Fibroblast of lung (primary cell): ENCODE results near the gene SPATA21. TPM values are rescaled to one million over a fixed set of nuclear protein-coding genes. Genes with fewer than 3 reads are reported as not detected.

ENCODE experiments used
- DNase-seq, 2 donors: peaks; one replicate each; pipeline versions ENCODE4 v3.0.0 to v3.0.0-alpha.2; 2010; ENCODE audit warnings: low read depth in 2 of 2
- H2AFZ ChIP-seq: 2 replicates; pipeline ENCODE4 v1.5.1; 2012; ENCODE audit warnings: low read length, control low read depth, inconsistent platforms
- H3K27ac ChIP-seq: 2 replicates; pipeline ENCODE4 v1.5.1; 2011; ENCODE audit warnings: low read length, control low read depth; ENCODE audit not compliant: insufficient read depth
- H3K27me3 ChIP-seq: 2 replicates; pipeline ENCODE4 v1.5.1; 2011; ENCODE audit warnings: mild to moderate bottlenecking, low read length; ENCODE audit not compliant: control insufficient read depth, insufficient read depth
- H3K36me3 ChIP-seq: 2 replicates; pipeline ENCODE4 v1.5.1; 2011; ENCODE audit warnings: low read length; ENCODE audit not compliant: control insufficient read depth, insufficient read depth
- H3K4me1 ChIP-seq: 2 replicates; pipeline ENCODE4 v1.5.1; 2011; ENCODE audit warnings: low read length; ENCODE audit not compliant: control insufficient read depth, insufficient read depth; ENCODE audit errors: extremely low read depth
- H3K4me2 ChIP-seq: 2 replicates; pipeline ENCODE4 v1.5.1; 2011; ENCODE audit warnings: low read length, control low read depth; ENCODE audit not compliant: insufficient read depth; ENCODE audit errors: extremely low read depth
- H3K4me3 ChIP-seq, 4 experiments: fragments of 200-600 bp in 1 of 4; sonication (generic) in 1 of 4; replicated peaks in 1 of 4; 2 replicates each; pipeline ENCODE4 v1.5.1; 2011 to 2016; ENCODE audit warnings: low read length in 4 of 4, low read depth in 3 of 4, mild to moderate bottlenecking in 3 of 4, control low read depth in 2 of 4, inconsistent platforms in 1 of 4, mixed read lengths in 1 of 4; ENCODE audit not compliant: insufficient read depth in 1 of 4; ENCODE audit errors: control extremely low read depth in 1 of 4
- H3K79me2 ChIP-seq: 2 replicates; pipeline ENCODE4 v1.5.1; 2012; ENCODE audit warnings: mild to moderate bottlenecking, low read length, inconsistent platforms; ENCODE audit not compliant: control insufficient read depth, insufficient read depth
- H3K9ac ChIP-seq: 2 replicates; pipeline ENCODE4 v1.5.1; 2011; ENCODE audit warnings: mild to moderate bottlenecking, low read length, control low read depth; ENCODE audit not compliant: insufficient read depth
- H3K9me3 ChIP-seq: 2 replicates; pipeline ENCODE4 v1.5.1; 2012; ENCODE audit warnings: low read depth, low read length; ENCODE audit not compliant: control insufficient read depth, insufficient read depth
- H4K20me1 ChIP-seq: 2 replicates; pipeline ENCODE4 v1.5.1; 2011; ENCODE audit warnings: low read length; ENCODE audit not compliant: control insufficient read depth, insufficient read depth; ENCODE audit errors: extremely low read depth
- CTCF ChIP-seq, 2 donors: IDR thresholded peaks in 1 of 2; conservative IDR thresholded peaks in 1 of 2; 1 replicate in 1 of 2; 2 replicates in 1 of 2; pipeline ENCODE4 v1.5.1; 2011 to 2012; ENCODE audit warnings: low read length in 2 of 2, control low read depth in 1 of 2, inconsistent platforms in 1 of 2, low read depth in 1 of 2, mild to moderate bottlenecking in 1 of 2
- EZH2 ChIP-seq: IDR thresholded peaks from 2 replicates; pipeline ENCODE4 v1.5.1; 2012; ENCODE audit warnings: low read length, control low read depth, mild to moderate bottlenecking; ENCODE audit errors: missing control alignments
- polyA plus RNA-seq, 2 donors: library from polyadenylated mRNA; depleted of rRNA in 1 of 2; stranded (reverse) in 1 of 2; unstranded in 1 of 2; fragments of >200 nt; gene quantifications; 2 replicates each; pipeline ENCODE4 v1.2.1, GENCODE V29; 2011 to 2012; ENCODE audit warnings: missing spikeins in 1 of 2
- total RNA-seq: library from RNA; depleted of rRNA; stranded (reverse); fragments of >200 nt; gene quantifications from 2 replicates; pipeline ENCODE4 v1.2.1, GENCODE V29; 2014

Gene SPATA21
- total and polyA plus RNA-seq, 2 donors (not counting 1 experiment from before 2014, with no cell fraction given), result not detected

- Histone ChIP-seq H3K4me1 (peaks cover 10% of the 10 kb centered on the region), H3K9me3 (no peaks in the 10 kb centered on the region), H2AFZ (no peak overlapping the region), H3K79me2 (peaks cover 55% of the 10 kb centered on the region), H3K4me3 (peak overlapping the region; percentile 84 to 95 (median 89)), H3K27ac (peak overlapping the region; percentile 65), H3K36me3 (no peaks in the 10 kb centered on the region), H4K20me1 (peaks cover 3% of the 10 kb centered on the region), H3K9ac (peak overlapping the region; percentile 95), H3K4me2 (peak overlapping the region; percentile 90), H3K27me3 (no peaks in the 10 kb centered on the region)
- DNase-seq, result peak; percentile 31 to 47
- TF ChIP-seq EZH2 (no peak), CTCF (conservative IDR thresholded peaks at IDR 0.05 in 1 of 2, IDR thresholded peaks at IDR 0.05 in 1 of 2; ENCODE audit: low read depth in 1 of 2, low read length in 2 of 2) (no peak)
Observed at GRCh38 chr1:16351456-16351993, 85.7 kb downstream of the SPATA21 start.

- TF ChIP-seq CTCF (conservative IDR thresholded peaks at IDR 0.05 in 1 of 2, IDR thresholded peaks at IDR 0.05 in 1 of 2; ENCODE audit: low read depth in 1 of 2, low read length in 2 of 2) (no peak), EZH2 (no peak)
- no peak for DNase-seq
- no peak overlapping the region for H3K27ac ChIP-seq
- peaks cover 67% of the 10 kb centered on the region for H3K79me2 ChIP-seq
- peaks cover 10% of the 10 kb centered on the region for H3K4me1 ChIP-seq
- H3K9me3 ChIP-seq, result no peaks in the 10 kb centered on the region
- peak overlapping the region in 2 of 4 experiments; percentile 19 to 84 for H3K4me3 ChIP-seq
- H3K36me3 ChIP-seq, result no peaks in the 10 kb centered on the region
- no peak overlapping the region for H3K9ac ChIP-seq
- H3K4me2 ChIP-seq, result peak overlapping the region; percentile 40
- H4K20me1 ChIP-seq, result peaks cover 3% of the 10 kb centered on the region
- H3K27me3 ChIP-seq, result no peaks in the 10 kb centered on the region
- no peak overlapping the region for H2AFZ ChIP-seq
Observed at GRCh38 chr1:16349847-16350406, 87.3 kb downstream of the SPATA21 start.

Other genes starting within 250 kb of the SPATA21 start
- gene ARHGEF19, start 224.8 kb downstream of the SPATA21 start, total RNA-seq, result 3.3 and 3.6 TPM in 2 replicates
- 2.5 and 3.3 TPM in 2 replicates for gene ARHGEF19, start 224.8 kb downstream of the SPATA21 start, polyA plus RNA-seq
- gene CPLANE2, start 200.2 kb downstream of the SPATA21 start, total RNA-seq, result 12.1 and 19.2 TPM in 2 replicates
- 2.4 and 4.0 TPM in 2 replicates for gene CPLANE2, start 200.2 kb downstream of the SPATA21 start, polyA plus RNA-seq
- gene FBXO42, start 84.9 kb downstream of the SPATA21 start, total RNA-seq, result 10.4 and 10.5 TPM in 2 replicates
- 13.5 and 14.4 TPM in 2 replicates for gene FBXO42, start 84.9 kb downstream of the SPATA21 start, polyA plus RNA-seq
- 20.8 and 30.1 TPM in 2 replicates for gene SZRD1, start 70.2 kb downstream of the SPATA21 start, total RNA-seq
- 95.1 and 151 TPM in 2 replicates for gene SZRD1, start 70.2 kb downstream of the SPATA21 start, polyA plus RNA-seq
- 74.0 and 83.9 TPM in 2 replicates for gene NECAP2, start 3.3 kb upstream of the SPATA21 start, total RNA-seq
- 91.6 and 97.0 TPM in 2 replicates for gene NECAP2, start 3.3 kb upstream of the SPATA21 start, polyA plus RNA-seq
- under 0.01 and 3,997 TPM in 2 replicates for gene RNU1-1, start 76.9 kb upstream of the SPATA21 start, total RNA-seq
- gene RNU1-1, start 76.9 kb upstream of the SPATA21 start, polyA plus RNA-seq, result not detected in 2 replicates
- gene NBPF1, start 176.1 kb upstream of the SPATA21 start, total RNA-seq, result 50.3 and 92.3 TPM in 2 replicates
- gene NBPF1, start 176.1 kb upstream of the SPATA21 start, polyA plus RNA-seq, result 25.3 and 27.2 TPM in 2 replicates
- gene RNU1-3, start 229.5 kb upstream of the SPATA21 start, total RNA-seq, result under 0.01 and 3,997 TPM in 2 replicates
- not detected in 2 replicates for gene RNU1-3, start 229.5 kb upstream of the SPATA21 start, polyA plus RNA-seq